Endothelial cell (in vitro differentiated cells): Measurements from ENCODE around the gene TYW1. TPM values are rescaled to one million over a fixed set of nuclear protein-coding genes. Genes with fewer than 3 reads are reported as not detected.
"Not testable (repeated sequence)": the region's sequence is repeated elsewhere in the genome, so short reads cannot be mapped to it uniquely, and the experiment has no call there.

Source experiments
- DNase-seq: peaks from one replicate; pipeline ENCODE4 v3.0.0; 2021; ENCODE audit warnings: low spot score
- H3K27ac Mint-ChIP-seq: one replicate; pipeline ENCODE4 v1.8.0; 2021; ENCODE audit warnings: mixed read lengths, inconsistent platforms; ENCODE audit not compliant: unreplicated experiment
- H3K27me3 Mint-ChIP-seq: one replicate; pipeline ENCODE4 v1.8.0; 2021; ENCODE audit warnings: mild to moderate bottlenecking, moderate library complexity, mixed read lengths, inconsistent platforms; ENCODE audit not compliant: unreplicated experiment
- H3K36me3 Mint-ChIP-seq: one replicate; pipeline ENCODE4 v1.8.0; 2021; ENCODE audit warnings: mild to moderate bottlenecking, low read depth, mixed read lengths, inconsistent platforms; ENCODE audit not compliant: unreplicated experiment
- H3K4me1 Mint-ChIP-seq: one replicate; pipeline ENCODE4 v1.8.0; 2021; ENCODE audit warnings: mild to moderate bottlenecking, mixed read lengths, inconsistent platforms; ENCODE audit not compliant: unreplicated experiment
- H3K4me3 Mint-ChIP-seq: one replicate; pipeline ENCODE4 v1.8.0; 2021; ENCODE audit warnings: mild to moderate bottlenecking, mixed read lengths, inconsistent platforms; ENCODE audit not compliant: unreplicated experiment
- H3K9me3 Mint-ChIP-seq: one replicate; pipeline ENCODE4 v1.8.0; 2021; ENCODE audit warnings: mixed read lengths, inconsistent platforms; ENCODE audit not compliant: unreplicated experiment
- microRNA-seq: library from miRNA; unstranded; fragments of <30 nt; microRNA quantifications from one replicate; pipeline ENCODE4, GENCODE V29; 2020; ENCODE audit not compliant: unreplicated experiment
- total RNA-seq: library from RNA; stranded (reverse); fragmentation: NEBNext Ultra II Directional; extraction: Animal tissue kit (Norgen Biotek cat#: 25700); gene quantifications from one replicate; pipeline ENCODE4 v1.2.1, GENCODE V29; 2021; ENCODE audit not compliant: unreplicated experiment
- TF ChIP-seq, protein P1 (sequence below): fragments of 200-600 bp; sonication (generic); IDR thresholded peaks from one replicate; pipeline ENCODE4 v1.5.0; 2021; ENCODE audit warnings: antibody characterized with exemption; ENCODE audit not compliant: unreplicated experiment

TYW1 gene
- total RNA-seq, 1 donor from 2014 or later: 12.8 TPM

DNA sequence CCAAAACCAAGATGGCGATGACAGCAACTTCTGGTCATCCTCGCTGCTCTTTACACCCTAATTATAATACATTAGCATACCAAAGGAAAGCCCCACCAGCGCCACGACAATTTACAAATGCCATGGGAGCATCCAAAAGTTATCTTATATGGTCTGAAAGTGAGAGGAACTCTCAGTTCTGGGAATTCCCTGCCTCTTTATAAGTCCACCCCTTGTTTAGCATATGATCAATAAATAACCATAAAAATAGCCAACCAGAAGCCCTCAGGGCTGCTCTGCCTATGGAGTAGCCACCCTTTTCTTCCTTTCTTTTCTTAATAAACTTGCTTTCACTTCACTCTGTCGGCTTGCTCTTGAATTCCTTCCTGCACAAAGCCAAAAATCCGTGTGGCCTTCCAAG is 262.7 kb downstream of the TYW1 start:
- H3K27ac Mint-ChIP-seq, H3K27me3 Mint-ChIP-seq: not testable (repeated sequence)

DNA sequence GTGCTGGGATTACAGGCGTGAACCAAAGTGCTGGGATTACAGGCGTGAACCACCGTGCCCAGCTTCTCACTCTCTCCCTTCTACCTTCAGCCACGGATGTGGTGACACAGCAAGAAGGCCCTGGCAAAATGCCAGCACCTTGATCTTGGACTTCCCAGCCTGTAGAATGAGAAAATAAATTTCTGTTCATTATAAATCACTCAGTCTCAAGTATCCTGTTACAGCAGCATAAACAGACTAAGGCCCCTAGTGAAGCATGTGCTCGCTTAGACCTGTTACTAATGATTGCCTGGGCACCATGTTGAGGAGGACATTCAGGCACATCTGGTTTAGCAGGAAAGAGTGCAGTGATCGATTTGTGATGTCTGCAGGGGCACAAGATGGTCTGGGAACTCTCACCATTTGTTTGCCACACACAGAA is 263.5 kb downstream of the TYW1 start:
- H3K9me3 Mint-ChIP-seq, H3K27me3 Mint-ChIP-seq, H3K4me1 Mint-ChIP-seq, H3K27ac Mint-ChIP-seq, H3K36me3 Mint-ChIP-seq, H3K4me3 Mint-ChIP-seq, DNase-seq: not testable (repeated sequence)

More for the DNA sequence above, 262.7 kb downstream of the TYW1 start:
- DNase-seq, H3K4me3 Mint-ChIP-seq, H3K4me1 Mint-ChIP-seq, H3K36me3 Mint-ChIP-seq, H3K9me3 Mint-ChIP-seq: not testable (repeated sequence)

DNA sequence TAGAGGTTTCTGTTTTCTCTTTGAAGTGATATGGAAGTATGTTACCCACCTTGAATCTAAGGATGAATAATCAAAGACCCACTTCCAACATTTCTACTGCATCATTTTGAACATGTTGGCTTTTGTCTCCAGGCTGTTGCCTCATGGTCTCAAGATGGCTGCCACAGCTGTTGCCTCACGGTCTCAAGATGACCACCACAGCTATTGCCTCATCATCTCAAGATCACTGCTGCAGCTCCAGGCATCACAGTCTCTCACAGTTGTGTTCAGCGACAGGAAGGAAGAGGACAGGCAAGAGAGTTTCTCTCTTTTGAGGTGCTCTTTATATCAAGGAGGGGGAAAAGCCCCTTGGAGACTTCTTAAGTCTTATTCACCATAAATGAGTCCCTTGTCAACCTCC is 267.4 kb downstream of the TYW1 start:
- DNase-seq, H3K4me3 Mint-ChIP-seq, H3K4me1 Mint-ChIP-seq, H3K9me3 Mint-ChIP-seq, H3K27ac Mint-ChIP-seq, H3K36me3 Mint-ChIP-seq, H3K27me3 Mint-ChIP-seq: not testable (repeated sequence)

DNA sequence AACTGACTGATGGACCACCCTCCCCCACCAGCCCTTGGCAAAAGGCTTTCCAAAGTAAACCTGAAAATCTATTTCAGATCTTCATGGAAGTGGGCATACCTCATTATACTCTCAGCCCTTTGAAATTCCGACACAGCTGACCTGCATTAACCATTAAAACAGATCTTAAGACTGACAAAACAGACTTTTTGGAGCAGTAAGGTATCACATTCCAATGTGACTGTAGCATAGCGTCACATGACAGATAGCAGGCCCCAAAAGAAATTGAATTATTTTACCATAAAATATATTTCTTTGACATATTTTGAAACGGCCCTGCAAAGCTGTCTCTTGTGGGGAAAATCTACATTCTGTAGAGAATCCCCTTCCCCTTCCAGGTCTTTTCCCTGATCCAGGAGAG is 269.4 kb downstream of the TYW1 start:
- H3K9me3 Mint-ChIP-seq, H3K4me1 Mint-ChIP-seq, H3K36me3 Mint-ChIP-seq, H3K27me3 Mint-ChIP-seq, H3K4me3 Mint-ChIP-seq, H3K27ac Mint-ChIP-seq, DNase-seq: not testable (repeated sequence)

DNA sequence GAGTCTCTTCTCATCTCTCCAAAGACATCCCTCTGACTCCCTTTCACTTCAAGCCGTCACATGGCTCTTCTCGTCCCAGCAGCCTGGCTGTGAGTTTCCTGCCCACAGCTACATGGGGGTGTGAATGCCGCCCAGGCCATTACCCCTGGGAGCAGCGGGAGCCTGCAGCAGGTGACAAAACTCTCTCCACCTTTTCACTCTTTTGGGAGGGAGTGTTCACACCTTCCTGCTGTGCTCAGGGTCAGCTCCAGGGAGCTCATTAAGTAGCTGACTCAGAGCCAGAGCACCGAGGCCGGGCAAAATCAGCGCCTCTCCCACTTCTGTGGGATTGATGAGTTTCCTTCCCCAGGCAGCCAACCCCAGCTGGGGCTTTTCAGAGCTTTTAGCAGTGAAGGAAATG is 271.3 kb downstream of the TYW1 start:
- no peaks in the 10 kb centered on the region for H3K9me3 Mint-ChIP-seq
- no peak overlapping the region for H3K4me3 Mint-ChIP-seq
- H3K36me3 Mint-ChIP-seq: no peaks in the 10 kb centered on the region
- DNase-seq: no peak
- TF ChIP-seq, protein P1, sequence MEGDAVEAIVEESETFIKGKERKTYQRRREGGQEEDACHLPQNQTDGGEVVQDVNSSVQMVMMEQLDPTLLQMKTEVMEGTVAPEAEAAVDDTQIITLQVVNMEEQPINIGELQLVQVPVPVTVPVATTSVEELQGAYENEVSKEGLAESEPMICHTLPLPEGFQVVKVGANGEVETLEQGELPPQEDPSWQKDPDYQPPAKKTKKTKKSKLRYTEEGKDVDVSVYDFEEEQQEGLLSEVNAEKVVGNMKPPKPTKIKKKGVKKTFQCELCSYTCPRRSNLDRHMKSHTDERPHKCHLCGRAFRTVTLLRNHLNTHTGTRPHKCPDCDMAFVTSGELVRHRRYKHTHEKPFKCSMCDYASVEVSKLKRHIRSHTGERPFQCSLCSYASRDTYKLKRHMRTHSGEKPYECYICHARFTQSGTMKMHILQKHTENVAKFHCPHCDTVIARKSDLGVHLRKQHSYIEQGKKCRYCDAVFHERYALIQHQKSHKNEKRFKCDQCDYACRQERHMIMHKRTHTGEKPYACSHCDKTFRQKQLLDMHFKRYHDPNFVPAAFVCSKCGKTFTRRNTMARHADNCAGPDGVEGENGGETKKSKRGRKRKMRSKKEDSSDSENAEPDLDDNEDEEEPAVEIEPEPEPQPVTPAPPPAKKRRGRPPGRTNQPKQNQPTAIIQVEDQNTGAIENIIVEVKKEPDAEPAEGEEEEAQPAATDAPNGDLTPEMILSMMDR: no peak
- H3K27ac Mint-ChIP-seq: no peak overlapping the region
- H3K4me1 Mint-ChIP-seq: no peaks in the 10 kb centered on the region
- no peaks in the 10 kb centered on the region for H3K27me3 Mint-ChIP-seq

DNA sequence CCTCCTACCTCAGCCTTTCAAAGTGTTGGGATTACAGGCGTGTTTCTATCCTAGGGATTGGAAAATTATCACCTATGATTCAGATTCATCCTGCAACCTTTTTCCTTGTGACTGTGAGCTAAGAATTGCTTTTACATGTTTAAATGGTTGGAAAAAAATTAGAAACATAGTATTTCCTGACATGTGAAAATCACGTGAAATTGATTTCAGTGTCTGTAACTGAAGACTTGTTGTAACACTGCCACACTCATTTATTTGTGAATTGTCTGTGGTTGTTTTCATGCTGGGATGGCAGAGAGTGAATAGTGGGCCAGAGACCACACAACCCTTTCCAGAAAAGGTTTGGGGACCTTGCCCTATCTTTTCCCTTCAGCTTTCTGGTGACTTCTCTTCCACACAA is 273.3 kb downstream of the TYW1 start:
- not testable (repeated sequence) for H3K4me3 Mint-ChIP-seq, H3K36me3 Mint-ChIP-seq, H3K4me1 Mint-ChIP-seq, H3K27me3 Mint-ChIP-seq, DNase-seq, H3K27ac Mint-ChIP-seq, H3K9me3 Mint-ChIP-seq

Small RNAs within 50 kb of the gene (microRNA-seq; reads per million reads assigned to microRNA genes)
- gene MIR4650-1: not detected

Other genes starting within 250 kb of the TYW1 start
- gene TMEM248, start 75.6 kb upstream of the TYW1 start, total RNA-seq: 97.7 TPM
- gene SBDS, start 1.2 kb upstream of the TYW1 start, total RNA-seq: 53.5 TPM